Measurements from ENCODE around the gene RAP1GAP2. TPM values are rescaled to one million over a fixed set of nuclear protein-coding genes. Genes with fewer than 3 reads are reported as not detected.

The RAP1GAP2 gene
- total and polyA plus RNA-seq, 2 of the 8 experiments (the other 6 are each of a cell fraction or from before 2014, with no cell fraction given) = 24.0 to 63.8 TPM

- no peak for TF ChIP-seq SP4 (IDR thresholded peaks at IDR 0.05; ENCODE audit: low read length)
These were observed 152.7 kb downstream of the RAP1GAP2 start (continued) for GRCh38 chr17:2948721-2949468.
